H1 (cell line): ENCODE data around the gene CRELD1. TPM values are rescaled to one million over a fixed set of nuclear protein-coding genes. Genes with fewer than 3 reads are reported as not detected.

Source experiments
- CTCF ChIA-PET: fragments of 300-600 bp; sonication (Branson Sonifier 250); formaldehyde crosslinking; loops from one replicate; lab custom pipeline; 2021; ENCODE audit not compliant: partially characterized antibody; lab: Charles Lee
- POLR2A ChIA-PET: fragments of 300-600 bp; sonication (Branson Sonifier 250); formaldehyde crosslinking; loops from one replicate; lab custom pipeline; 2021; ENCODE audit warnings: inconsistent platforms; ENCODE audit not compliant: partially characterized antibody; lab: Charles Lee
- DNase-seq, 2 experiments: peaks; one replicate each; pipeline versions ENCODE4 v3.0.0 to v3.0.0-alpha.2; 2010 to 2022; ENCODE audit warnings: low spot score in 2 of 2, low read depth in 1 of 2, mixed read lengths in 1 of 2
- FAIRE-seq: peaks from 2 replicates; lab custom pipeline; 2011; peaks lifted over from hg19 to GRCh38; lab: Jason Lieb, UNC
- H2AFZ ChIP-seq: 2 replicates; pipeline ENCODE4 v1.8.1; 2012; ENCODE audit warnings: low read length, inconsistent platforms
- H2AK5ac ChIP-seq: 2 replicates; pipeline ENCODE4 v1.6.1; 2013; ENCODE audit warnings: low read depth, low read length
- H2BK120ac ChIP-seq: replicated peaks from 2 replicates; pipeline ENCODE3; 2013; ENCODE audit warnings: low read depth, low read length, inconsistent platforms
- H2BK12ac ChIP-seq: 2 replicates; pipeline ENCODE4 v1.6.1; 2013; ENCODE audit warnings: low read depth, low read length
- H2BK15ac ChIP-seq: 2 replicates; pipeline ENCODE4 v1.6.1; 2013; ENCODE audit warnings: low read length
- H2BK20ac ChIP-seq: 2 replicates; pipeline ENCODE4 v1.6.1; 2013; ENCODE audit warnings: low read length
- H2BK5ac ChIP-seq: 2 replicates; pipeline ENCODE4 v1.6.1; 2013; ENCODE audit warnings: low read depth, low read length
- H3K14ac ChIP-seq: 2 replicates; pipeline ENCODE4 v1.6.1; 2013; ENCODE audit warnings: inconsistent platforms; ENCODE audit not compliant: insufficient read length
- H3K18ac ChIP-seq: 2 replicates; pipeline ENCODE4 v1.6.1; 2013; ENCODE audit warnings: low read length; ENCODE audit errors: extremely low read depth
- H3K23ac ChIP-seq: 2 replicates; pipeline ENCODE4 v1.6.1; 2013; ENCODE audit warnings: inconsistent platforms; ENCODE audit not compliant: insufficient read length
- H3K23me2 ChIP-seq: 2 replicates; pipeline ENCODE4 v1.6.1; 2013; ENCODE audit warnings: low read depth, low read length
- H3K27ac ChIP-seq: 2 replicates; pipeline ENCODE4 v1.6.1; 2011; ENCODE audit warnings: low read depth, low read length, inconsistent platforms
- H3K27me3 ChIP-seq, 4 experiments: replicated peaks in 1 of 4; 1 replicate in 1 of 4; 2 replicates in 3 of 4; pipeline versions ENCODE4 v1.6.1 to v1.8.1; 2011 to 2013; ENCODE audit warnings: low read length in 3 of 4, mild to moderate bottlenecking in 3 of 4, inconsistent platforms in 2 of 4, mixed read lengths in 2 of 4, moderate library complexity in 1 of 4; ENCODE audit not compliant: control insufficient read depth in 3 of 4, insufficient read depth in 3 of 4; ENCODE audit errors: extremely low read depth in 1 of 4
- H3K36me3 ChIP-seq, 4 experiments: 2 replicates each; pipeline versions ENCODE4 v1.6.1 to v1.8.1; 2011 to 2013; ENCODE audit warnings: mild to moderate bottlenecking in 4 of 4, low read length in 3 of 4, moderate library complexity in 2 of 4, control low read depth in 1 of 4, inconsistent platforms in 1 of 4; ENCODE audit not compliant: insufficient read depth in 4 of 4, control insufficient read depth in 2 of 4
- H3K4ac ChIP-seq: replicated peaks from 2 replicates; pipeline ENCODE3; 2013; ENCODE audit warnings: low read length, low read depth, mixed read lengths, inconsistent platforms; ENCODE audit not compliant: insufficient read length
- H3K4me1 ChIP-seq, 4 experiments: replicated peaks in 1 of 4; 1 replicate in 1 of 4; 2 replicates in 3 of 4; pipeline versions ENCODE4 v1.6.1 to v1.8.1; 2011 to 2013; ENCODE audit warnings: low read length in 3 of 4, inconsistent platforms in 2 of 4, mixed read lengths in 1 of 4; ENCODE audit not compliant: insufficient read depth in 4 of 4, control insufficient read depth in 3 of 4
- H3K4me2 ChIP-seq, 2 experiments: 2 replicates each; pipeline versions ENCODE4 v1.6.1 to v1.8.1; 2011 to 2013; ENCODE audit warnings: low read depth in 2 of 2, low read length in 2 of 2, control low read depth in 1 of 2, inconsistent platforms in 1 of 2, mild to moderate bottlenecking in 1 of 2; ENCODE audit not compliant: insufficient read depth in 1 of 2
- H3K4me3 ChIP-seq, 4 experiments: fragments of 200-600, 300-600 bp in 1 of 4; sonication (generic), shearing (Covaris generic), sonication (Bioruptor Twin) in 1 of 4; 2 replicates each; pipeline versions ENCODE4 v1.5.1 to v1.8.1; 2011 to 2016; ENCODE audit warnings: low read length in 4 of 4, low read depth in 3 of 4, control low read depth in 2 of 4, inconsistent platforms in 2 of 4, mild to moderate bottlenecking in 2 of 4, mixed read lengths in 1 of 4, moderate library complexity in 1 of 4; ENCODE audit not compliant: insufficient read depth in 2 of 4; ENCODE audit errors: extremely low read depth in 1 of 4
- H3K56ac ChIP-seq: replicated peaks from 2 replicates; pipeline ENCODE3; 2013; ENCODE audit warnings: low read depth, mild to moderate bottlenecking, mixed read lengths, low read length, inconsistent platforms; ENCODE audit not compliant: insufficient read length
- H3K79me1 ChIP-seq: 2 replicates; pipeline ENCODE4 v1.6.1; 2013; ENCODE audit warnings: low read depth, low read length, control low read depth
- H3K79me2 ChIP-seq, 2 experiments: 2 replicates each; pipeline versions ENCODE4 v1.6.1 to v1.8.1; 2012 to 2013; ENCODE audit warnings: low read length in 2 of 2, mild to moderate bottlenecking in 2 of 2, inconsistent platforms in 1 of 2; ENCODE audit not compliant: insufficient read depth in 2 of 2, control insufficient read depth in 1 of 2
- H3K9ac ChIP-seq, 4 experiments: replicated peaks in 1 of 4; 1 replicate in 1 of 4; 2 replicates in 3 of 4; pipeline versions ENCODE4 v1.6.1 to v1.8.1; 2011 to 2013; ENCODE audit warnings: low read depth in 3 of 4, low read length in 3 of 4, control low read depth in 2 of 4, mild to moderate bottlenecking in 2 of 4, moderate library complexity in 2 of 4, inconsistent platforms in 1 of 4; ENCODE audit errors: extremely low read depth in 1 of 4
- H3K9me3 ChIP-seq, 2 experiments: 2 replicates each; pipeline versions ENCODE4 v1.6.1 to v1.8.1; 2012 to 2013; ENCODE audit warnings: mild to moderate bottlenecking in 2 of 2, moderate library complexity in 2 of 2, control low read depth in 1 of 2, inconsistent platforms in 1 of 2, low read depth in 1 of 2, low read length in 1 of 2, mixed read lengths in 1 of 2; ENCODE audit not compliant: insufficient read depth in 2 of 2
- H4K20me1 ChIP-seq, 2 experiments: replicated peaks in 1 of 2; 2 replicates each; pipeline versions ENCODE3 to v1.8.1; 2011 to 2013; ENCODE audit warnings: inconsistent platforms in 2 of 2, low read length in 2 of 2, mild to moderate bottlenecking in 1 of 2; ENCODE audit not compliant: insufficient read depth in 2 of 2, control insufficient read depth in 1 of 2
- H4K5ac ChIP-seq: 2 replicates; pipeline ENCODE4 v1.6.1; 2013; ENCODE audit warnings: low read length, low read depth, mixed read lengths, inconsistent platforms; ENCODE audit not compliant: insufficient read length
- H4K8ac ChIP-seq: 2 replicates; pipeline ENCODE4 v1.8.0; 2013; ENCODE audit warnings: mild to moderate bottlenecking, moderate library complexity, low read length, inconsistent platforms; ENCODE audit not compliant: insufficient read depth; ENCODE audit errors: extremely low read depth
- H4K91ac ChIP-seq: replicated peaks from 2 replicates; pipeline ENCODE3; 2013; ENCODE audit warnings: low read length, mixed read lengths, inconsistent platforms; ENCODE audit not compliant: insufficient read length
- ASH2L ChIP-seq: fragments of 200-600, 300-600 bp; sonication (generic); IDR thresholded peaks from one replicate; pipeline ENCODE4 v1.7.1; 2017; ENCODE audit warnings: low read length
- CHD1 ChIP-seq: IDR thresholded peaks from 2 replicates; pipeline ENCODE4 v1.6.1; 2012; ENCODE audit warnings: low read depth, low read length, improper control_type of control experiment
- CTCF ChIP-seq, 3 experiments: IDR thresholded peaks; 1 replicate in 2 of 3; 2 replicates in 1 of 3; pipeline versions ENCODE4 v1.5.1 to v1.6.1; 2011; ENCODE audit warnings: low read length in 3 of 3, mild to moderate bottlenecking in 3 of 3, inconsistent platforms in 2 of 3, low read depth in 1 of 3, moderate library complexity in 1 of 3; ENCODE audit not compliant: insufficient read depth in 1 of 3; ENCODE audit errors: control extremely low read depth in 1 of 3
- EGR1 ChIP-seq: IDR thresholded peaks from 2 replicates; pipeline ENCODE4 v1.6.1; 2011; ENCODE audit warnings: low read depth, low read length, borderline replicate concordance
- HDAC6 ChIP-seq: IDR thresholded peaks from one replicate; pipeline ENCODE4 v1.7.1; 2012; ENCODE audit warnings: low read depth, mild to moderate bottlenecking, inconsistent platforms, low read length, moderate library complexity
- JUND ChIP-seq: IDR thresholded peaks from 2 replicates; pipeline ENCODE4 v1.6.1; 2011; ENCODE audit warnings: mild to moderate bottlenecking, improper control_type of control experiment, low read length
- NRF1 ChIP-seq: IDR thresholded peaks from 2 replicates; pipeline ENCODE4 v1.6.1; 2011; ENCODE audit warnings: mild to moderate bottlenecking, low read depth, low read length, improper control_type of control experiment
- TAF1 ChIP-seq: IDR thresholded peaks from 2 replicates; pipeline ENCODE4 v1.6.1; 2011; ENCODE audit warnings: mild to moderate bottlenecking, low read depth, low read length
- TAF7 ChIP-seq: optimal IDR thresholded peaks from 2 replicates; pipeline ENCODE3; 2011; ENCODE audit warnings: low read depth, mild to moderate bottlenecking, inconsistent platforms, low read length, moderate library complexity, borderline replicate concordance
- TEAD4 ChIP-seq: IDR thresholded peaks from 2 replicates; pipeline ENCODE4 v1.6.1; 2012; ENCODE audit warnings: low read depth, low read length, inconsistent platforms, mixed read lengths
- ZNF274 ChIP-seq: IDR thresholded peaks from 2 replicates; pipeline ENCODE4 v1.7.0; 2012; ENCODE audit warnings: low read length, borderline replicate concordance; ENCODE audit errors: extremely low read depth
- WGBS, 2 experiments: shearing (Covaris generic) in 1 of 2; methylation state at CpG; one replicate each; pipeline versions ENCODE4 v1.1.6 to v1.1.7; 2013 to 2015; ENCODE audit warnings: low lambda C conversion rate in 2 of 2, mixed read lengths in 2 of 2, inconsistent platforms in 1 of 2, low coverage in 1 of 2, missing lambda C conversion rate in 1 of 2; ENCODE audit not compliant: insufficient replicate concordance in 2 of 2, insufficient coverage in 1 of 2, insufficient read length in 1 of 2; ENCODE audit errors: extremely low coverage in 1 of 2, missing lambda C conversion rate in 1 of 2; 5-methylcytosine and 5-hydroxymethylcytosine counted together
- polyA plus RNA-seq, 7 experiments: library from polyadenylated mRNA; depleted of rRNA in 3 of 7; stranded (reverse) in 5 of 7; unstranded in 2 of 7; fragments of >200 nt in 5 of 7; fragments of 200-250 nt in 2 of 7; gene quantifications; 1 replicate in 5 of 7; 2 replicates in 1 of 7; 4 replicates in 1 of 7; pipeline versions ENCODE4 v1.2.1 to v1.2.3, GENCODE V29; 2011 to 2013; ENCODE audit warnings: missing spikeins in 2 of 7, mixed read lengths in 2 of 7
- total RNA-seq: library from RNA; stranded (reverse); fragmentation: NEBNext Ultra II Directional; extraction: Animal tissue kit (Norgen Biotek cat#: 25700); gene quantifications from 2 replicates; pipeline ENCODE4 v1.2.1, GENCODE V29; 2021

The CRELD1 gene
- total and polyA plus RNA-seq, 2 of the 8 experiments (the other 6 are each of a cell fraction or from before 2014, with no cell fraction given), result 12.9 to 15.1 TPM

DNA sequence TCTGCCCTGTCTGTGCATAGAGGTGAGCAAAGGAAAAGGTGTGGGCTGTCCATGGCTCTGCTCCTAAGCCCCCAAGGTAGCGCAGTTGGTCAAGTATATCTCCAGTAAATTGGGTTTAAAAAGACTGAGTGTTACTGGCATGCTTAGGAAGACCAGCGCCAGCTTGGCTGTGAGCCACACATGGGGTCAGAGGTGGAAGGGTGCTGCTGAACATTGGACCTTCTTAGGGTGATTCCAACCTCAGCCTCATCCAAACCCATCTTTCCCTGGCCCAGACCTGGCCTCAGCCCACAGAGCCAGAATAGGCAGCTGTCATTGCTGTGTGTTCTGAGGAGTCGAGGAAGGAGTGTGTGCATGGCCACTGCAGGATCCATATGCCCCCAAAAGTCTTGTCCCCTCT is 25.3 kb upstream of the CRELD1 start:
- Histone ChIP-seq H3K4me3 (no peak overlapping the region), H2BK20ac (no peak overlapping the region), H3K23ac (no peak overlapping the region), H4K20me1 (no peaks in the 10 kb centered on the region), H4K5ac (no peak overlapping the region), H3K4me1 (peaks cover 0 to 2% (median 0%) of the 10 kb centered on the region in 4 experiments; a peak in 1 of 7 replicates), H3K23me2 (no peaks in the 10 kb centered on the region), H3K9me3 (peaks cover 0 to 6% of the 10 kb centered on the region in 2 experiments; a peak in 2 of 4 replicates), H3K27me3 (no peaks in the 10 kb centered on the region), H2BK15ac (no peak overlapping the region), H4K8ac (no peak overlapping the region), H4K91ac (no peak overlapping the region), H3K36me3 (no peaks in the 10 kb centered on the region), H2AK5ac (no peak overlapping the region), H3K79me1 (no peaks in the 10 kb centered on the region), H3K27ac (no peak overlapping the region), H3K18ac (no peak overlapping the region), H2BK5ac (no peak overlapping the region), H3K9ac (no peak overlapping the region), H3K4me2 (no peak overlapping the region), H3K4ac (no peak overlapping the region), H3K56ac (no peak overlapping the region), H2BK120ac (no peak overlapping the region), H3K14ac (no peak overlapping the region), H2BK12ac (no peak overlapping the region), H2AFZ (no peak overlapping the region), H3K79me2 (no peaks in the 10 kb centered on the region)
- POLR2A ChIA-PET, result interaction anchor here (1.3 to 6.0 kb wide), 5 partner anchors 6 to 65 kb away, joined by 3 to 43 read pairs (median 5); partner anchors contain the start of genes IL17RC and JAGN1
- TF ChIP-seq HDAC6, result no peak
- no peak for TF ChIP-seq CHD1
- TF ChIP-seq ZNF274, result no peak
- no peak for TF ChIP-seq JUND
- TF ChIP-seq TAF1, result no peak
- TF ChIP-seq ASH2L, result no peak
- TF ChIP-seq NRF1, result no peak
- TF ChIP-seq TEAD4, result no peak
- TF ChIP-seq EGR1, result no peak
- TF ChIP-seq TAF7, result no peak
- TF ChIP-seq CTCF (IDR thresholded peaks at IDR 0.05; ENCODE audit: control extremely low read depth in 1 of 3, insufficient read depth in 1 of 3, low read depth in 1 of 3, low read length in 3 of 3), result no peak
- CTCF ChIA-PET, result interaction anchor here (1.0 to 1.7 kb wide), 2 partner anchors 53 to 55 kb away, joined by 4 read pairs; no protein-coding TSS in a partner anchor
- 84% methylated on average over 3 of the region's 3 CpGs; no CpG with 5 or more reads in 1 of the 2 experiments for WGBS, 2 experiments
- DNase-seq (no peak), FAIRE-seq (no peak)
